HG02852 (cell line): ENCODE data around the gene SRRM5.
A peak's percentile ranks its signal among the peaks of the same experiment; 100 is the strongest.
"Not testable (repeated sequence)": the region's sequence is repeated elsewhere in the genome, so short reads cannot be mapped to it uniquely, and the experiment has no call there.

Source experiments
- ATAC-seq: cut with Tn5 transposase; IDR thresholded peaks from one replicate; pipeline ENCODE4 v1.9.1; 2021; ENCODE audit warnings: mild to moderate bottlenecking, moderate library complexity; ENCODE audit not compliant: unreplicated experiment

SRRM5 gene

DNA sequence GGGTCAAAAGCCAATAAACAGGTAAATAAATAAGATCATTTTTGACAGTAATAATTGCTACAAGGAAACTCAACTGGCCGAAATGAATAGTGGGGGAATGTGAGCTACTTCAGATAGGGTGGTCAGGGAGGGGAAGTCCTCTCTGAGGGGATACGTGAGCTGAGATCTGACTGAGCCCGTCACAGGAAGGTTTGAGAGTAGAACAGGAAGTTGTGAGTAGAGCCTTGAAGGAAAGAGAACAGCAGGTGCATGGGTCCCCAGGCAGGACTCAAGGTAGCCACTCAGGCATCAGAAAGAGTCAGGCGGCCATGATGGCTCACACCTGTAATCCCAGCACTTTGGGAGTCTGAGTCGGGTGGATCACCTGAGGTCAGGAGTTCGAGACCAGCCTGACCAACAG is 22.2 kb upstream of the SRRM5 start:
- no peak for ATAC-seq

DNA sequence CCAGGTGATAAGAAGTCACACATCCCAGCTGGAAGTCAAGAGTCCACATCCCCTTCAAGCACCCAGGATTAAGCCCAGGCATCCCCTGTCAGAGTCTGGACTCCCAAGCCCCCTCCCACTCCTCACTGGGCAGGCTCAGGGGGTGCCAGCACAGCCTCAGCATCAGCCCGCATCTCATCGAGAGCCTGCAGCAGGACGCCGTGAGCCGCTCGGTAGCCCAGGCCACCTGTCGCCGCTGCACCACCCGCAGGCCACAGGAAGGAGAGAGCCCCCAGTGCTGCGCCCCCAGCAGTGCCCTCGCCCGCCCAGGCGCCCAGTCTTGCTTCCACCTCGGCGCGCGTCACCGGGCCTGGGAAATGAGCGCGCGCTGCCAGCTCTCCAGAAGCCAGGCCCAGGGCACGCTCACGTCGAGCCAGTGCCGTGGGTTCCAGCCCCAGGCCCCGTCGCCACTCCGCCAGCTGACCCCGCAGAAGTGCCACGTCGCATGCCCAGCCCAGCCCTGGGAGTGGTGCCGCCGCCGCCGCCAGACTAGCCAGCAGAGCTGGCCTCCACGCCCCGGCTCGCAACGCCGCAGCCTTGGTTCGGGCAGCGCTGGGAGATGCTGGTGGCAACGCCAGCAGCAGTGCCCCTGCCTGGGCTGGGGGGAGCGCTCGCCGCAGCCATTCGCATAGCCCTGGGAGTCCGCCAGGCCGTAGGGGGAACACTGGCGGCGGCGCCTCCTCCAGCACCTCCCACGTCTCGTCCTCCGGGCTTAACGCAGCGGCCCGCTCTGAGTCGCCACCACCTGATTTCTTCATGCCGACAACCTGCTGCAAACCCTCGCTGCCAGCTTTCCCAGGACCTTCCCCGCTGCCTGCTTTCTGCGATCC is 19.8 kb upstream of the SRRM5 start:
- no peak for ATAC-seq

- ATAC-seq: no peak
Measured at GRCh38 chr19:43592800-43593350, 19.0 kb upstream of the SRRM5 start.

DNA sequence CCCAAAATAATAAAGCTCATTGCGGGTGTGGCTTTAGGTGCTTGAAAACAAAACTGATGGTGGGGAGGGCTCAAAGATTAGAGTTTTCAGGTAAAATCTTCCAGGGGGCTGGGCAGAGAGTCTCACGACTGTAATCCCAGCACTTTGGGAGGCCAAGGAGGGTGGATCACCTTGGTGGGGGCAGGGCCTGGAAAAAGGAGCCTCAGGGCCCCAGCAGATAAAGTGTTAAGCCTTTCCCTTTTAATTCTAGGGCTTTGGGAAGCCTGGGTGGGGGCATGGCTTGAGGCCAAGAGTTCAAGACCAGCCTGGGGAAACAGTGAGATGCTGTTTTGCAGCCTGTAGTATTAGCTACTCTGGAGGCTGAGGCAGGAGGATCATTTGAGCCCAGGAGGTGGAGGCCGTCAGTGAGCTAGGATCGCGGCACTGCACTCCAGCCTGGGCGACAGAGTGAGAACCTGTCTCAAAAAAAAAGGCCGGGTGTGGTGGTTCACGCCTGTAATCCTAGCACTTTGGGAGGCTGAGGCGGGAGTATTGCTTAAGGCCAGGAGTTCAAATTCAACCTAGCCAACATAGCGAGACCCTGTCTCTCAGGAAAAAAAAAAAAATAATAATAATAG is 17.7 kb upstream of the SRRM5 start:
- ATAC-seq: no peak

- ATAC-seq: no peak
Measured at GRCh38 chr19:43594710-43595604, 16.9 kb upstream of the SRRM5 start.

DNA sequence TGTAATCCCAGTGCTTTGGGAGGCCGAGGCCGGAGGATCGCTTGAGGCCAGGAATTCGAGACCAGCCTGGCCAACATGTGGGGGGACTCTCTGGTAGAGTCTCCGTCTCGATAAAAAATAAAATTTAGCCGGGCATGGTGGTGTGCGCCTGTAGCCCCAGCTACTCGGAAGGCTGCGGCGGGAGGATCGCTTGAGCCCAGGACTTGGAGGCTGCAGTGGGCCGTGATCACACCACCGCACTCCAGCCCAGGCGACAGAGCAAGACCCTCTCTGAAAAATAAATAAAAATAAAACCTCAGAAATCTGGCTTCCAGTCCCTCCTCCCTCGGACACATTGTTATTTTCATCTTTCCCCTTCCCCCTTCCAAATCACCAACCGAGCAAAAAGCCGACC is 16.3 kb upstream of the SRRM5 start:
- ATAC-seq: peak; percentile 8

DNA sequence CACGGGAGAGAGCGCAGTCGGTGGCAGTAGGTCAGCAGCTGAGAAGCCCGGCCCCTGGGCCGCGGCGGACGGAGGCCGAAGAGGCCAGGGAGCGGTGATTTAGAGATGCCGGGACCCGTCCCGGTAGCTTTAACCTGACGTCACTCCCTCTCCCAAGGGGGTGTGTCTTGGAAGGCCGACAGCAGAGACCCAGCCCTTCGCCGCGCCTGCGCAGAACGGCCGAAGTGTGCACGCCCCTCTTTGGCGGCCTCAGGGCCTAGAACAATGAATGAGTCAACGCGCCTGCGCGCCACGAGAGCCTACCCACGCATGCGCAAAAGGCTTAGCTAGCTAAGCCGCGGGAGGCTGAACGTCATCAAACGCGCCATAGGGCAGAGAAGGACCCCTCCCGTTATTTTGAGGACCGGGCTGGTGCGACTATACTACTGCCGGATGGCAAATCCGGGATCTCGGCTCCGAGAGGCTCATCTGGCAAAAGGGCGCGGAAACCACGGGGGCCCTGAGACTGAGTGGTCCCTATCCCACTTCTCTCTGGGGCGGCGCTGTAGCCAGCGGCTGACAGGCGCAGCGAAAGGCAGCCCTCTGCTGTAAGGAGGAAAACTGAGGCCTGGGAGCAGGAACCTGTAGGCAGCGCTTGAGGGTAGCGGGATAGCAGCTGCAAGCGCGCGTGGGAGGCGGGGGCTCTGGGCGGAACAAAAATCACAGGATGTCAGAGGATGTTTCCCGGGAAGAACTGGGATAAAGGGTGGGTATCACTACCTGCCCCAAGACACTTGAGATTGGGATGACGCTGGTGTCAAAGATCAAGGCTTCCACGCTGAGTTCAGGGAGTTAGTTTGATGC is 15.7 kb upstream of the SRRM5 start, which contains the start of the genes IRGQ and ZNF576:
Gene IRGQ (minus strand): TSS at position 136 of the 843 bp plus-strand sequence. CDS start 796 bp downstream, outside the sequence.
Gene ZNF576 (plus strand): TSS at position 597 of the 843 bp plus-strand sequence. CDS start 514 bp downstream, outside the sequence.
- peak; percentile 79 for ATAC-seq

DNA sequence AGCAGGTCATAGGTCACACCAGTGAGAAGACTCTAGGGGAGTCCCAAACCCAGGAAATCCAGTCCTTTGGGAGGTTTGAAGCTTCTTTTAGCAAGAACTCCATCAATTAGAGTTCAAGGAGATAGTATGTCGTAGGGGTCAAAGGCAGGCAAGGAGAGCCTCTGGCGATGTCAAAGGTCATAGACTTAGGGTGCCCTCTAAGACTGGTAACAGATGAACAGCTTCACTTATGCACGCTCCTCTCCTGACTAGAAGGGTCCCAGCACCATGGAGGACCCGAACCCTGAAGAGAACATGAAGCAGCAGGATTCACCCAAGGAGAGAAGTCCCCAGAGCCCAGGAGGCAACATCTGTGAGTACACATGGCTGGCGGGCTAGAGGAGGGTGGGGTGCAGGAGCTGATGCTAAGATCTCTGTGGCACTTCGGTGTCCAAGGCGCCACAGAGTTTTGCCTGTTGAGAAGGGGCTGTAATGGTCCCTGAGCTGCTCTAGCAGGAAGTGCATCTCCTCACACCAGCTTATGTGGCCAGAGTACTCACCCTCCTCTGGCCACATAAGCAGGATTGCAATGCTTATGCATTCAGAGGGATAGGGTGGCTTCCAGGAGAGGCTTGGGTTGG is 14.9 kb upstream of the SRRM5 start:
- no peak for ATAC-seq

GRCh38 chr19:43597876-43598275 is 14.0 kb upstream of the SRRM5 start:
- no peak for ATAC-seq

DNA sequence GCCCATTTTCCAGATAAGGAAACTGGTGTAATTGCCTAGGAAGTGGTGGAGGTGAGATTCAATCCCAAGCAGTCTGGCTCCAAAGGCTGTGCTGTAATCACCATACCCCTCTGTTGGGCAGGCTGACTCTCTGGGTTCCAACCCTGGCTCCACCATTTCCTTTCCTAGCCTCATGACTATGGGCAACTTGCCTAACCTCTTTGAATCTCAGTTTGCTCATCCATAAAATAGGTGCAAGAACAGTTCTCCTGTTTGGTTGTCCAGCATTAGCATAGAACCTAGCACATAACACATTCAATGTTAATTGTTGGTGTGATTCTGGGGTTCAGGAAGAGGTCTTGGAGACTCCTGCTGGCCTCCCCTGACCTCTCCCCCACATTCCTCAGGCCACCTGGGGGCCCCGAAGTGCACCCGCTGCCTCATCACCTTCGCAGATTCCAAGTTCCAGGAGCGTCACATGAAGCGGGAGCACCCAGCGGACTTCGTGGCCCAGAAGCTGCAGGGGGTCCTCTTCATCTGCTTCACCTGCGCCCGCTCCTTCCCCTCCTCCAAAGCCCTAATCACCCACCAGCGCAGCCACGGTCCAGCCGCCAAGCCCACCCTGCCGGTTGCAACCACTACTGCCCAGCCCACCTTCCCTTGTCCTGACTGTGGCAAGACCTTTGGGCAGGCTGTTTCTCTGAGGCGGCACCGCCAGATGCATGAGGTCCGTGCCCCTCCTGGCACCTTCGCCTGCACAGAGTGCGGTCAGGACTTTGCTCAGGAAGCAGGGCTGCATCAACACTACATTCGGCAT is 13.2 kb upstream of the SRRM5 start:
- ATAC-seq: no peak

GRCh38 chr19:43599635-43600295 is 12.1 kb upstream of the SRRM5 start:
- ATAC-seq: no peak

- ATAC-seq: not testable (repeated sequence)
Measured at GRCh38 chr19:43600326-43600725, 11.6 kb upstream of the SRRM5 start.

DNA sequence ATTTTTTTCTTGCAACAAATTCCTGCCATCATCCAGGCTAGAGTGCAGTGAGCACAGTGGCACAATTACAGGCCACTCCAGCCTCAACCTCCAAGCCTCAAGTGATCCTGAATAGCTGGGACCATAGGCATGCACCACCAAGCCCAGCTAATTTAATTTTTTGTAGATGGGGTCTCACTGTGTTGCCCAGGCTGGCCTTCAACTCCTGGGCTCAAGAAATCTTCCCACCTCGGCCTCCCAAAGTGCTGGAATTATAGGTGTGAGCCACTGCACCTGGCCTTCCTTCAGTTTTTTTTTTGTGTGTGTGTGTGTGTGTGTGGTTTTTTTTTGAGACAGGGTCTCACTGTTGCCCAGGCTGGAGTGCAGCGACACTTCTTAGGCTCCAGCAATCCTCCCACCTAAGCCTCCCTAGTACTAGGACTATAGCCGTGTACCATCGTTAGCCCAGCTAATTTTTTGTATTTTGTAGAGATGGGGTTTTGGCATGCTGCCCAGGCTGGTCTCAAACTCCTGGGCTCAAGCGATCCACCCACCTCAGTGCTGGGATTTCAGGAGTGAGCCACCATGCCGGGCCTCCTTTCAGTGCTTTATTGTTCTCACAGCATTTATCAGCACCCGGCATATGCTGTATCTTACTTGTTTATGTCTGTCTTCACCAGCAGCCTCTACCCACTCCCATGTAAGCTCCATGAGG is 5.9 kb upstream of the SRRM5 start:
- ATAC-seq: no peak

DNA sequence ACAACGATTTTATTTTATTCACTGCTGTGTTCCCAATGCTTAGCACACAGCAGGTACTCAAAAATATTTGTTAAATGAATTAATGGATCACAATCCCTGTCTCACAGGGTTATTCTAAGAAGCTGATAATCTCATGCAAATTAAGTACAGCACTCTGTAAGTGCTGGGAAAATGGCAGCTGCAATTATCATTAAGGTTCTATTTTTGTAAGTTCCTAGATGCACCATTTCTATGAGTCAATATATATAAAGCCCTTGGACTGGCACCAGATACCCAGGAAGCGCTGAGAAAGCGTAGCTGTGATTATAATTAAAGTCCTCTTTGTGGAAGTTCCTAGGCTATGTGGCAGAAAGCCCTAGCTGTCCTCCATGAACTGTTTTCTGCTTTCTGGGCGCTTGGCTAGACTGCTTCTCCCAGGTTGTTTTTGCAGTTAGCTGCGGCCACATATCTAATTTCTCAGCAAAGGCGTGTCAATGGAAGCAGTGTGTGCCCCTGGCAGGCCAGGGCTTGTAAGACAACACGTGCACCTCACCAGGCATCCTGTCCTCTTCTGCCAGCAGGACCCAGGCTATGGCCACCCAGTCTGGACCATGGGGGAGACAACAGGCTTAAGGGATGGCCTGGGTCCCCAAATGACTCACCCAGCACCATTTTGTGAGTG is 5.2 kb upstream of the SRRM5 start:
- no peak for ATAC-seq

- ATAC-seq: no peak
Measured at GRCh38 chr19:43607238-43608205, 4.4 kb upstream of the SRRM5 start.

DNA sequence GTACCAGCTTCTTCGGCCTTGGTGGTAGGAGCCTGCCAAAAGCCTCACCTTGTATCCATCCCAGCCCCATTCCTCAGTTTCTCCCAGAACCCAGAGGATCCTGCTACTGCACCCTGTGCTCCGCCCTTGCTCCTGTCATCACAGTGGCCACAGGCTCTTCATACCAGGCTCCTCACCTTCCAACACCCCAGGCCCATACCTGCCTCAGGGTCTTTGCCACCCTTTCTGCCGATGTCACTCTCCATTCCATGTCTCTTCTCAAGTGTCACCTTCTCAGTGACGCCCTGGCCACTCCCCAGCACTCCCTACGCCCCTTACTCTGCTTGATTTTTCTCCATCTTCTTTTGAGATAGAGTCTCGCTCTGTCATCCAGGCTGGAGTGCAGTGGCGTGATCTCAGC is 2.0 kb upstream of the SRRM5 start:
- no peak for ATAC-seq
